ENCODE results near the gene ANXA8. TPM values are rescaled to one million over a fixed set of nuclear protein-coding genes. Genes with fewer than 3 reads are reported as not detected.

ANXA8 gene
- total and polyA plus RNA-seq, 2 of the 13 experiments (the other 11 are each of a cell fraction or from before 2014, with no cell fraction given), result not detected

GRCh38 chr10:47447209-47447608 is 36.7 kb downstream of the ANXA8 start (continued):
- TF ChIP-seq, protein P1, sequence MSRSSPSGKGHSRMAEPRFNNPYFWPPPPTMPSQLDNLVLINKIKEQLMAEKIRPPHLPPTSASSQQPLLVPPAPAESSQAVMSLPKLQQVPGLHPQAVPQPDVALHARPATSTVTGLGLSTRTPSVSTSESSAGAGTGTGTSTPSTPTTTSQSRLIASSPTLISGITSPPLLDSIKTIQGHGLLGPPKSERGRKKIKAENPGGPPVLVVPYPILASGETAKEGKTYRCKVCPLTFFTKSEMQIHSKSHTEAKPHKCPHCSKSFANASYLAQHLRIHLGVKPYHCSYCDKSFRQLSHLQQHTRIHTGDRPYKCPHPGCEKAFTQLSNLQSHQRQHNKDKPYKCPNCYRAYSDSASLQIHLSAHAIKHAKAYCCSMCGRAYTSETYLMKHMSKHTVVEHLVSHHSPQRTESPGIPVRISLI (CRISPR knock-in tag; IDR thresholded peaks at IDR 0.05; ENCODE audit: borderline replicate concordance), result no peak

- no peak for TF ChIP-seq GPN1 (CRISPR knock-in tag; IDR thresholded peaks at IDR 0.05; ENCODE audit: borderline replicate concordance)
- no peak for TF ChIP-seq ARNTL (CRISPR knock-in tag; IDR thresholded peaks at IDR 0.05)
- TF ChIP-seq PHF5A (CRISPR knock-in tag; IDR thresholded peaks at IDR 0.05; ENCODE audit: low read depth, unreplicated experiment), result no peak
- no peak for TF ChIP-seq ZNF354B (CRISPR knock-in tag; IDR thresholded peaks at IDR 0.05)
- no peak for TF ChIP-seq KLF16 (CRISPR knock-in tag; IDR thresholded peaks at IDR 0.05)
- no peak for TF ChIP-seq CREM (IDR thresholded peaks at IDR 0.05)
- no peak for TF ChIP-seq CREM (CRISPR knock-in tag; IDR thresholded peaks at IDR 0.05)
- TF ChIP-seq RBFOX2 (IDR thresholded peaks at IDR 0.05; ENCODE audit: low read depth, low read length), result no peak
- no peak for TF ChIP-seq KLF6 (CRISPR knock-in tag; IDR thresholded peaks at IDR 0.05)
- TF ChIP-seq NCOA1 (CRISPR knock-in tag; IDR thresholded peaks at IDR 0.05), result no peak
- TF ChIP-seq, protein P2, sequence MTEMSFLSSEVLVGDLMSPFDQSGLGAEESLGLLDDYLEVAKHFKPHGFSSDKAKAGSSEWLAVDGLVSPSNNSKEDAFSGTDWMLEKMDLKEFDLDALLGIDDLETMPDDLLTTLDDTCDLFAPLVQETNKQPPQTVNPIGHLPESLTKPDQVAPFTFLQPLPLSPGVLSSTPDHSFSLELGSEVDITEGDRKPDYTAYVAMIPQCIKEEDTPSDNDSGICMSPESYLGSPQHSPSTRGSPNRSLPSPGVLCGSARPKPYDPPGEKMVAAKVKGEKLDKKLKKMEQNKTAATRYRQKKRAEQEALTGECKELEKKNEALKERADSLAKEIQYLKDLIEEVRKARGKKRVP (CRISPR knock-in tag; IDR thresholded peaks at IDR 0.05), result no peak
- no peak for TF ChIP-seq MBD4 (IDR thresholded peaks at IDR 0.05; ENCODE audit: borderline replicate concordance, low read length)
- no peak for TF ChIP-seq ZNF124 (CRISPR knock-in tag; IDR thresholded peaks at IDR 0.05)
- no peak for TF ChIP-seq ZBTB14 (CRISPR knock-in tag; IDR thresholded peaks at IDR 0.05)
- TF ChIP-seq ZNF121 (CRISPR knock-in tag; IDR thresholded peaks at IDR 0.05), result no peak
- TF ChIP-seq, protein P3, sequence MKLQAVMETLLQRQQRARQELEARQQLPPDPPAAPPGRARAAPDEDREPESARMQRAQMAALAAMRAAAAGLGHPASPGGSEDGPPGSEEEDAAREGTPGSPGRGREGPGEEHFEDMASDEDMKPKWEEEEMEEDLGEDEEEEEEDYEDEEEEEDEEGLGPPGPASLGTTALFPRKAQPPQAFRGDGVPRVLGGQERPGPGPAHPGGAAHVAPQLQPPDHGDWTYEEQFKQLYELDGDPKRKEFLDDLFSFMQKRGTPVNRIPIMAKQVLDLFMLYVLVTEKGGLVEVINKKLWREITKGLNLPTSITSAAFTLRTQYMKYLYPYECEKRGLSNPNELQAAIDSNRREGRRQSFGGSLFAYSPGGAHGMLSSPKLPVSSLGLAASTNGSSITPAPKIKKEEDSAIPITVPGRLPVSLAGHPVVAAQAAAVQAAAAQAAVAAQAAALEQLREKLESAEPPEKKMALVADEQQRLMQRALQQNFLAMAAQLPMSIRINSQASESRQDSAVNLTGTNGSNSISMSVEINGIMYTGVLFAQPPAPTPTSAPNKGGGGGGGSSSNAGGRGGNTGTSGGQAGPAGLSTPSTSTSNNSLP (IDR thresholded peaks at IDR 0.05; ENCODE audit: low read depth, low read length), result no peak
- no peak for TF ChIP-seq ZNF501 (CRISPR knock-in tag; IDR thresholded peaks at IDR 0.05)
- TF ChIP-seq BHLHE40 (IDR thresholded peaks at IDR 0.05; ENCODE audit: low read length), result no peak
- TF ChIP-seq SRY (CRISPR knock-in tag; IDR thresholded peaks at IDR 0.05), result no peak
- in situ Hi-C loops (cut with HindIII; ENCODE audit: extremely low pct_ligation_motif_present, low pct_unique_long_range_greater_than_20kb), result no loop called here
- Histone ChIP-seq H3K27ac (ENCODE audit: extremely low read length, insufficient read depth, low read length) (no peak overlapping the region), H3K27me3 (ENCODE audit: control insufficient read depth in 1 of 2, insufficient read depth in 2 of 2, low read length in 2 of 2) (peaks cover 2 to 15% of the 10 kb centered on the region in 2 experiments; a peak in 4 of 5 replicates), H3K4me2 (ENCODE audit: low read depth, low read length) (no peak overlapping the region), H4K20me1 (ENCODE audit: insufficient read depth, low read length) (no peaks in the 10 kb centered on the region), H3K36me3 (replicated peaks in 1 of 2; ENCODE audit: control insufficient read depth in 1 of 2, insufficient read depth in 2 of 2, low read length in 2 of 2) (no peaks in the 10 kb centered on the region), H3K9ac (ENCODE audit: insufficient read depth, low read depth, low read length) (no peak overlapping the region), H3K79me2 (ENCODE audit: insufficient read depth, low read length) (no peaks in the 10 kb centered on the region), H2AFZ (ENCODE audit: low read length) (no peak overlapping the region), H3K4me3 (replicated peaks in 1 of 3; ENCODE audit: insufficient read depth in 1 of 3, low read depth in 2 of 3, low read length in 3 of 3) (no peak overlapping the region), H3K4me1 (ENCODE audit: insufficient read depth, low read length) (no peaks in the 10 kb centered on the region), H3K9me3 (ENCODE audit: low read length) (peaks cover 15% of the 10 kb centered on the region)
- intact Hi-C loops (cut with micrococcal nuclease; ENCODE audit: unreplicated experiment), result no loop called here
- no TSS peak for BruUV-seq (replicated peaks)
- FAIRE-seq (no peak), ATAC-seq (no peak), DNase-seq (ENCODE audit: low spot score) (no peak)
- ChIA-PET POLR2A (no interaction called here), CTCF (ENCODE audit: low intra/inter-chr PET ratio, low total read pairs) (no interaction called here)
- WGBS (ENCODE audit: low lambda C conversion rate), result 0% methylated on average over 1 of the region's 1 CpG
Observed at GRCh38 chr10:47445720-47446119, 38.2 kb downstream of the ANXA8 start.
